ENCODE measurements around the gene LDOC1. TPM values are rescaled to one million over a fixed set of nuclear protein-coding genes. Genes with fewer than 3 reads are reported as not detected.

LDOC1 gene
- polyA plus RNA-seq, 3 donors: 68.4 to 73.4 (median 70.4) TPM

Other genes starting within 250 kb of the LDOC1 start
- gene SPANXB1, start 174.5 kb downstream of the LDOC1 start, polyA plus RNA-seq (ENCODE audit: insufficient read length in 3 of 3): not detected
- gene SPANXC, start 65.4 kb upstream of the LDOC1 start, polyA plus RNA-seq (ENCODE audit: insufficient read length in 3 of 3): not detected